COLO668 (cell line): ENCODE data around the gene PSMB7.
"Not testable (repeated sequence)": the region's sequence is repeated elsewhere in the genome, so short reads cannot be mapped to it uniquely, and the experiment has no call there.

ENCODE experiments used
- DNase-seq: peaks from one replicate; lab custom pipeline; 2025; ENCODE audit not compliant: unreplicated experiment; lab: John Stamatoyannopoulos, UW

Gene PSMB7

DNA sequence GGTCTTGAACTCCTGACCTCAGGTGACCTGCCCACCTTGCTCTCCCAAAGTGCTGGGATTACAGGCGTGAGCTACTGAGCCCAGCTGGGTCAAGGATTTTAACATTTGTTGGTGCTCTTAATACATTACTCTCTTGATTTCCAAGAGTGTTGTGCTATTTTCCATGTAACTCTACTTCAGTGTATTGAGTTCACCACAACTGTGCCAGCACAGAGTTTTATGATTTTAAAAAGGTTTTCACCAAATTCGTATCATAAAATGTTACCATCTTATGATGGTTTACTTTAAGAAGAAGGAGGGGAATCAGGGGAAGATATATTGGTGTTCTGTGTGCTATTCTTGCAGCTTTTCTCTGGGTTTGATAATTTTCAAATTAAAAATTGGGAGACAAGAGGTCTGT, 28.4 kb upstream of the PSMB7 start:
- DNase-seq = no peak

DNA sequence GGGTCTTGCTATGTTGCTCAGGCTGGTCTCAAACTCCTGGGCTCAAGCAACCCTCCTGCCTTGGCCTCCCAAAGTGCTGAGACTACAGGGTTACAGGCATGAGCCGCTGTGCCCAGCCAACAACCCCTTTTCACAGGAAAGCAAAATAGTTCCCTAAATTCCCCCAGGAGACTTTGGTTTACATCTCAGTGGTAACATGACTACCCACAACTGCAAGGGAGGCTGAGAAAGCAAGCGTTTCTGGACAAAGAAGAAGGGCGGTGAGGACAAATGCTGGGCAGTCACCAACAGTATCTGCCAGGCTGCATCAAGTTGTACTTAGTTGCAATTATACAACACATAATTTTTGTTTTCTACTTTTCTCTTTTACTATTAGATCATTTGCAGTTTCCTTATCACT, 27.6 kb upstream of the PSMB7 start:
- DNase-seq = no peak

DNA sequence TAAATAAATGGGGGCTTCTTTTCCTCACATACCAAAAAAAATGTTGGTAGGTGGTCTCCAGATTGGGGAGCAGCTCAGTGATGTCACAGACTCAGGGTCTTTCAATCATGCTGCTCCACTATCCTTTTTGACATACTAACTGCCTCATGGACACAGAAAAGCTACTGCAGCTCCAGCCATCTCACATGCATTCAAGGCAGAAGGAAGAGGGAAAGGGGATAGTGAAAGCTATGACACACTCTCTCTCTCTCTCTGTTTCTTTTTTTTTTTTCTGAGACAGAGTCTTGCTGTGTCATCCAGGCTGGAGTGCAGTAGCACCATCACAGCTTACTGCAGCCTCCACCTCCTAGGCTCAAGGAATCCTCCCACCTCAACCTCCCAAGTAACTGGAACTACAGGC, 27.1 kb upstream of the PSMB7 start:
- DNase-seq = no peak

DNA sequence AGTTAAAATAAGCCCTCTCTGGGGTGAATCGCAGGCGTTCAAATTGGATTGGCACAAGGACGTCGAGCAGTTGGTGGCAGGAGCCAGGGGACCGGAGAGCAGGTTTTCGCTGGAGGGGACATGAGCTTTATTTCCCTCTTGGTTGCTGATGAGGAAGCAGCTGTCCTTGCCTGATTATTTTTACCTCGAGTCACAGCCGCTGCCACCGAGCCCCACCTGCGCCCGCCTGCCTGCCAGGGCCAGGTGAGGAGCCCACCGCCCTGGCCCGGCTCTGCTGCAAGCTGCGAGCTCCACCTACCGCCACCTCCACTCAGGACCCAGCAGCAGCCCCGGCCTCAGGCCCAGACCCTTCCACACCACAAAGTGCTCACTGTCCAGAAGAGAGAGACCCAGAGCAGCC, 26.0 kb upstream of the PSMB7 start:
- DNase-seq = no peak

DNA sequence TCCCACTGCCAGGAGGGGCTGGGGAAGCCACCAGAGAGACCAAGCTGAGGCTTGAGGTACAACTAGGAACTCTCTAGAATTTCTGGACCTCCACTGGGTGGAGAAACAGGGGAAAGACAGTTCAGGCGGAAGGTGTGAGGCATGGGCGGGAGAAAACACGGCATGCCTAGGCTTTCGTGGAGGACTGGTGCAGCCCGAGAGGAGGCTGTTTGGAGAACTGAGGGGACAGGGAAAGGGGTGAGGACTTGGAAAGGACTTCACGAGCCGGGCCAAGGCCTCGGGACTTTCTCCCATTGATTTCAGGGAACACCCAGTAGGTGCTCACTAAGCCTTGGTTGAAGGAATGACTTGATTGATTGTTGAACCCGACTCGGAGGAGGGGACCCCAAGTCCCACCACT, 25.5 kb upstream of the PSMB7 start:
- no peak for DNase-seq

DNA sequence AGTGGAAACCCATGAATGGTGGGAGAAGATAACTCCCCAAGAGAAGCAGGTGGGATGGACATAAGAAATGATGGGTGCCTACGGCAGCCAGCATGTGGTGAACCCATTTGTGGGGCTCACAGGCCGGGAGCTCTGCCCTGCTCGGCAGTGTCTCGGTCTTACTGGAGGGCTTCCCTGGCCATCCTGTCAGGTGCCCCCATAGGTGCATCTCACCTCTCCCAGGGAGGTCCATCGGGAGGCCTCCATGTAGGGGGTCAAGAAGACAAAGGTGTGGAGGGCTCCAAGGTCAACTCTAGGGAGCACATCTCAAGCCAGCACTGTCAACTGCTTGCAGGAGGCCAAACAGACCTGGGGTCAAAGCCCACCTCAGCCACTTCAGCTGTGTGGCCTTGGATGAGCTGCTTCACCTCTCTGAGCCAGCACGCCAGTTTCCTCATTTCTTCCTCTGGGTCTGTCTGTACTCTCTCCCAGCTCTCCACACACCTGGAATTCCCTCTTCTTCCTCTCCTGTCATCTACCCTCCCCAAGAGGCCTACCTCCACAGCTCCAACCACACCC, 24.5 kb upstream of the PSMB7 start:
- no peak for DNase-seq

DNA sequence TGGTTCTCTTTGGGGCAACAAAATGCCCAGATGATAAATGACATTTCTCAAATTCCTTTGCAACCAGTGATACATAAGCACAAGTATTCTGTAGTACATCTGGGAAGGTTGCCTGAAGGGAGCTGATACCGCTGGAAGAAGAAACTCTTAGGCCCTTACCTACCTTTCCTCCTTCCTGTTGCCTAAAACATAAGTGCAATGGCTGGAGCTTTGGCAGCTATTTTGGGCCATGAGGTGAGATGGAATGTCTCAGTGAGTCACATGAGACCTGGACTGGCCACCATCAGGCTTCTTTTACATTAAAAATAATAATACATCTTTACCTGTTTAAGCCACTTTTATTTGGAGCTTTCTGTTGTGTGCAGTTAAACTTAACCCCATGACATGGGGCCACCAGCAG, 23.8 kb upstream of the PSMB7 start:
- DNase-seq = no peak

DNA sequence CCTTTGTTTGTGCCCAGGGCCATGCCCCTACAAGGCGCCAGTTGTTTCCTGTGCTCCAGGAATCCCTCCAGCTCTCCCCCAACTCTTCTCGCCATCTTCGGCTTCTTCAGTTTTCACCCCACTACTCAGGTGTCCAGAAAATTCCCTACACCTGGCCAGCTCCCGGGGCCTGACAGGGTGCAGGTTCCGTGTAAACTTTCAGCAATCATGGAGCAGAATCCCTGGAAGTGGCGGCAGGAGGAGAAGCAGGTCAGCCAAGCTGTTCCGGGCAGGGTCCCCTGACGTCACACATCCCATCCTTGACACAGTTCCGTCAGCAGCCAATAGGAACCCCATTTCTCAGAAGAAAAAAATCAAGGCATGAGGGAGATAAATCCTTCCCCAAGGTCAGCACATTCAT, 22.8 kb upstream of the PSMB7 start:
- DNase-seq = no peak

DNA sequence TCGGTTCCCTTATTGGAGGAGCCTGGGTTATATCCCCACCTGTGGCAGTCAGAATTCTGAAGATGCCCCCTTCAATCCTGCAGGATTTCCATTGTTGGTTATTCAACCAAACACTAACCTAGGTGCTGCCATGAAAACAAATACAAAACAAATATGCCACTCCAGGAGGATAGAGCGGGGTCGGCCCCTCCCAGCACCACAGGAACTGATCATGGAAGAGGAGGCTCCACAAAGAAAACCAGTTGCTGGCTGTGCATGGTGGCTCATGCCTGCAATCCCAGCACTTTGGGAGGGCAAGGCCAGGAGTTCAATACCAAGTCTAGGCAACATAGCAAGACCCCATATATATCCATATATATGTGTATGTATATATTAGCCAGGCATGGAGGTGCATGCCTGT, 21.8 kb upstream of the PSMB7 start:
- no peak for DNase-seq

DNA sequence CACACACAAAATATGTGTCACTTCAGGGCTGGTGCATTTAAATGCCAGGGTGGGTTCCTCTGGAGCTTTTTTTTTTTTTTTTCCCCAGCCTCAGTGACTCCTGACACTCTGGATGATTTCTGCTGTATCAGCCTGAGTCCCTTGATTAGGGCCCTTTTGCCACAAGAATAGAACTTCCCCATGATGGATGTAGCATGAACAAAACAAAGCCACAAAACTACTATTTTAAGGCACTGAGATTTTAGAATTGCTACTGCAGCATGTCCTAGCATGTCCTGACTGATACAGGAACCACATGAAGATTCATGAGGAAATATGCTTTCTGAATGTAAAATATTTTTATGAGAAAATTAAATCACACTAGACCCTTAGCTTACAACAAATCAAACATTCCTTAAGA, 21.1 kb upstream of the PSMB7 start:
- DNase-seq = no peak

DNA sequence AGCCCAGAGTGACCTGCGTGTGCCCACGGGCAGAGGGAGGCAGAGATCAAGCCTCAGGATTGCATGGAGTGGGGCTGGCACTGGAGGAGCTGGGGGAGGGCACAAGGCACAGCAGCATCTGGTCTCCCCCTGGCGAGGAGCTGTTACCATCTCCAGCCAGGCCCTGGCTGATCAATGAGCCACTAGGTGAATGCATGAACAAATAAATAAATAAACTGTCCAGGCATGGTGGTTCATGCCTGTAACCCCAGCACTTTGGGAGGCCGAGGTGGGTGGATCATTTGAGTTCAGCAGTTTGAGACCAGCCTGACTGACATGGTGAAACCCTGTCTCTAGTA, 14.3 kb upstream of the PSMB7 start:
- no peak for DNase-seq

DNA sequence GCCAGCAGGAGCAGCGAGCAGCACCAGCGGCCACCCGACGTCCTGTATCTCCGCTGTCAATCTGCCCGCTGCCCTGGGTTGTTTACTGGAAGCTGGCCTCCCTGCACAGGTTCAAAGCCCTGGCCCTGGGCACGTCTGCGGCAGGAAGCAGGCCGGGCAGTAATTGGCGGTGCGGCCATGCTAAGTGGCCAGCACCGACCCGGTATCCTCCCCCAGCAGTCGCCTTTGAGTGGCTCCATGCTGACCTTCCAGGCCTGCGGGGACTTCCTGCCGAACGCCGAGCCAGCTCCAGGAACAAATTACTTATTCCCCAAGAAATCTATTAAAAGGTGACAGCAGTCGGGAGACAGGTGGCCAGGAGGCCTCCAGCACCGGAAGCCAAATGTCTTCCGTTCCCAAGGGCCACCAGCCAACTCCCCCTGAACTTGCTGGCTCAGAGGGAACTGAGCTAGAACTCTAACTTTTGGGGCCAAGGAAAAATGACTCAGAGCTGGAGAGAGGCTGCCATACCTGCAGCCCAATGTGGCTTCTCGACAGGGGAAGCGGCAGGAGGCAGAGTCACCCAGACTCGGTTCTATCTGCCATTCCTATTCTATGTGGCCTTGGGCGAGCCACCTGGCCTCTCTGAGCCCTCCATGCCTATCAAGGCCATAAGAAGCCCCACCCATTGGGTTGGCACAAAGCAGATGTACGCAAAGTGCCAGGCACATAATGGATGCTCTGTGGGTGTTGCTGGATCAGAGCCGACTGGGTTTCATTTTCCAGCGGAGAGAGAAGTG, 13.7 kb upstream of the PSMB7 start:
- DNase-seq = no peak

DNA sequence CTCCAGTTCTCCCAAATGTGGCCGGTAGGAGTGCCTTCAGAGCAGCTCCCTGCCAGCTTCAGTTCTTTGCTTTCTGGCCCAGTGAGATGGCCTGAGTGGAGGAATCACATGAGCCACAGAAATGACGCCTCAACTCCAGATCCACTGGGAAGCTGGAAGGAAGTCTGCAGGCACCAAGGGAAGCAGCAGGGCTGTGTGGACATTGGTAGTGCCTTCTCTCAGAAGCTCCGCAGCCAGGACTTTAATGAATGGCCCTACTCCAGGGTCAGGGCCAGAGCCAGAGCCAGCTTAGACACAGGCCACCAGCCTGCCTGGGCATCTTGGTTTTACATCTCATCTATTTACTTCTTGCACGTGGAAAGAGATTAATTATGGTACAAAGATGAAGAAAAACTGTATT, 12.0 kb upstream of the PSMB7 start:
- no peak for DNase-seq

DNA sequence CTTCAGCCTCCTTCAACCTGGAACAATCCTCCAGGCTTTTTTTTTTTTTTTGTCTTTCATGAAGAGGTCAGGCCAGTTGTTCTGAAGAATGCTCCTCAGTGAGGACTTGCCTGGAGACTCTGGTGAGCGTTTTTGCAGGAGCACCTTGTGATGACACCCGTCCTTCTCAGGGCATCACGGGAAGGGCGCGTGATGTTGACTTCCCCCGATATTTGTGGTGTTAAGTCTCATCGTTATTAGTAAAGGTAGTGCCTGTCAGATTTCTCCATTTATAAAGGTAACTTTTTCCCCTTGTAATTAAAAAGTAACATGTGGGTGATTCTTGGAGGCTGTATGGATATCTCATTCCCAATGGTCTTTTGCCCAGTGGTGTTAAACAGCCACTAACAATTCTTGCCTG, 11.1 kb upstream of the PSMB7 start:
- DNase-seq = no peak

DNA sequence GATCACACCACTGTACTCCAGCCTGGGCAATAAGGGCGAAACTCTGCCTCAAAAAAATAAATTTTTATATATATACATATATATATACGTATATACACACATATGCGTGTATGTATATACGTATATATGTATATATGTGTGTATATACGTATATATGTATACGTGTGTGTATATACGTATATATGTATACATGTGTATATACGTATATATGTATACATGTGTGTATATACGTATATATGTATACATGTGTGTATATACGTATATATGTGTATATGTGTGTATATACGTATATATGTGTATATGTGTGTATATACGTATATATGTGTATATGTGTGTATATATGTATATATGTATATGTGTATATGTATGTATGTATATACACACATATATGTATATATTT, 10.5 kb upstream of the PSMB7 start:
- DNase-seq = not testable (repeated sequence)

DNA sequence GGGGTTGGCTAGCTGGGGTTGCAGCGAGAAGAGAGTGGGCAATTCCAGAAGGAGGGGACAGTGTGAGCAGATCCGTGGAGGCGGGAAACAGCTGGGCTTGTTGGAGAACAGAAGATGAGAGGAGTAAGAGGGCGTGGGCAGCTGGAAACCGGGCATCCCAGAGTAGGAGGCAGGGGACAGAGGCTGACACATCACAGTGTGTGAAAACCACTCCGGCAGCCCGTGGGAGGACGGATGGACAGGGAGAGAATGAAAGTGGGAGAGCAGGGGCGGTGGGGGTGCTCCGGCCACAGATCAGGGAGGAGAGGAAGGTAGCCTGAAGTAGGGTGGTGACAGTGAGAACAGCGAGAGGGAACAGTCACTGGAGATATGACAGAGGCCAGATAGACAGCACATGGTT, 8.3 kb upstream of the PSMB7 start:
- no peak for DNase-seq

DNA sequence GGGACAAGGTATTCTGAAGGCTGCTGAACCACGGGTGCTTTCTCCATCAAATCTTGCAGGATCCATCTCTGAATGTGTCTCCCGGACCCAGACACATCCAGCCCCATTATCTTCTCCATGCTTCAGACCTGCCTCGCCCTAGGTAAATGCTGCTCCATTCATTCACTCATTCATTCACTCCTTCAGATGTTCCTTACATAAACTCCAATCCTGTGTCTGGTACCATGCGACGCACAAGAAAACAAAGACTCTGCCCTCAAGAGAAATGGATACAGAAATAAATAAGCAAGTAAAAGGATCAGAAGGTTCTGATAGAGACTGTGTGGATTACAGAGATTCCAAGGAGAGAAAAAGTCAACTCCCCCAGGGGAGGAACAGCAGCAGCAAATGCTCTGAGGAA, 7.9 kb upstream of the PSMB7 start:
- no peak for DNase-seq

DNA sequence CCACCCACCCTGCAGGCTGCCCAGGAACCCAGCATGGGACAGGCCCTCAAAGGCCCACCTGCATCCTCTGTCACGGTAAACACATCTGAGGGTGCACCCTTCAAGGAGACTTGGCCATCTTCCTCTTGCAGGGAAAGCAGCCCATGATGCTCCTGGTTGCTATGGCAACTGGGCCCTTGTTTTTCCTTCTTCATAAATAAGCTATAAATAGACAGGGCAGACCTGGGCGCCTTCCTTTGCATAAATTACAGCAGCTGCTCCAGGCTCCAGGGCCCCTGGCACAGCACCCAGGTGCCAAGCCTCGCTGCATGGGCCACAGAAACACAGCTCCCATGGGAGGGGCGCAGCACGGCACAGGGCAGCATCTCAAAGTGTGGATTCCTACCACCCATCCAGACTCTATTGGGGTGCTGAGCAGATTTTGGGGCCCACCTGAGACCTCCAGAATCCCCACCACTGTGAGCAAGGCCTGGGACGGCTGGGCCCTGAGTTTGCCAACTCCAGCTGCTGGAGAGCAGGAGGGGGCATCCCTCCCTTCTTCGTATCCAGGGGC, 5.8 kb upstream of the PSMB7 start:
- DNase-seq = peak; percentile 85

DNA sequence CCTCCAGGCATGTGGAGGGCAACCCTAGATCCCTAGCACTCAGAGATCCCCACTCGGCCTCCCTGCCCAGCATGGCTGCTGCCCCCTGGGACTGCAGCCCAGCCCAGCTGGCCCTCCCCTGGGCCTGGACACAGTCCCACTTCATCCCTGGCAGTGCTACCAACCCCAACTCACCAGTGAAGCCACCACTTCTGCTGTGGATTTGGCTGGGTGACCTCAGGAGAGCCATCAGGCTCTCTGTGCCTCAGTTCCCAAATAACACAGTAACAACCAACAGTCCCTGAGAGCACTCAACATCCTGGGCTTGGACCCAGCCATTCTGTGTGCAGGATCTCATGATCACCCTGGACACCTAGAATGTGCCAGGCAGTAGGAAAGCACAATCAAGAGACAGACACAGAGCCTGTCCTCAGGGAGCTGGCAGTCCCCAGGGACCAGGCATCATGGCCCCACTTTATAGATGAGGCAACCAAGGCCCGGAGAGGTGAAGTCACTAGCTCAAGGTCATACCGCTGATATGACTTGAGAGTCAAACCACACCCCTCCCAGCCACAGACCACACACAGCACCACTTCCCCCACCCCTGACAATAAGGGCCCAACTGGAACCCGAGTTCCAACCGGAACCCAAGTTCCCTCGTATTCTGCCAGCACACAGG, 4.7 kb upstream of the PSMB7 start:
- no peak for DNase-seq

DNA sequence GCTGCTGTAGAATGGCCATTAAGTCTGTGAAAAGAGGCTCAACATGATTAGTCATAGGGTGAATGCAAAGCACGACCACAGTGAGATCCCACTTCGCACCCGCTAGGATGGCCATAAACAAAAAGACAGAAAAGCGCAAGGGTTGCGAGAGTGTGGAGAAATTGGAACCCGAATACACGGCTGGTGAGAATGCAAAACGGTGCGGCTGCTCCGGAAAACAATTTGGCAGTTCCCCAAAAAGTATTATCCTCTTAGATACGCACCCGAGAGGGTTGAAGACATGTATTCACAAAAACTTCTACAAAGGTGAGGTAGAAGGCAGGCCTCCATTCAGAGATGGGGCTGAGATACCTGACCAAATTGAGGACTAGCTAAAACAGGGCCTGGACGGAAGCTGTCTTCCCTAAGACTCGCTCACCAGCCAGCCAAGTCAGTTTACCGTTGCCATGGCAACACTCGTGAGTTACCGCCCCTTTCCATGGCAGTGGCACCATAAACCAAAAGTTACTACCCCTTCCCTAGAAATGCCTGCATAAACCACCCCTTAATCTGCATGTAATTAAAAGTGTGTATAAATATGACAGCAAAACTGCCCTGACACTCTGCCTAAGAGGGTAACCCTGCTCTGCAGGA, 726 bp upstream of the PSMB7 start:
- DNase-seq = no peak

DNA sequence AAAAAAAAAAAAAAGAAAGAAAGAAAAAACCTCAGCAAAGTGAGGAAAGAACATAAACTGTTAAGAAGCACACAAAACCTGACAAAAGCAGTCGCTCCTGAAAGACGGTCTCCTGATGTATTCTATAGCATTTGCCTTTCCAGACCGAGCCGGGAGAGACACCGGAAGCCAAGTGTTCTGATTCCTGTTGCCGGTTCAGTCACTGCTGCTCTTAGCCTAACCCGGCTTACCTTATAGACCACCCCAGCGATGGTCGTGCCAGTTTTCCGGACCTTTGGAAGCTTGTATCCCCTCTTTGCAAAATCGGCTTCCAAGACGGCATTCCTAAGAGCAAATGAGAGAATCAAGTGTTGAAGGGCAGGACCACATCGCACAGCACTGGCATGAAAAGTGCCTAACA, 630 bp downstream of the PSMB7 start:
- no peak for DNase-seq

DNA sequence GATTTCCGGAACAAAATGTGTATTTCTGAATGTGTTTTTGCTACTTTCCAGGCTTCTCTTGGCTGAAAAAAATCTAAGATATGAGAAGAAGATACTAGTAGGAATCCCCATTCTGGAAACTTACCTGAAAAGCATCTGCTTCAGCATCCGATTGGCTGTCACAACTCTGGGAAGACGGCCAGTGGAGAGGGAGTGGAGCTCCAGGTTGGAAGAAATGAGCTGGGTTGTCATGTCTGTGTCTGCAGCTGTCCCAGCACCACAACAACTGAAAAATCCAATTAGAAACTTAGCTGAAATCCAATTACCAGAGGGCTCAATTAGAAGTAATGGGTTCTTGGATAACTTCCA, 3.0 kb downstream of the PSMB7 start:
- no peak for DNase-seq
